HepG2 (cell line): Measurements from ENCODE around the gene RING1. TPM values are rescaled to one million over a fixed set of nuclear protein-coding genes. Genes with fewer than 3 reads are reported as not detected.
A peak's percentile ranks its signal among the peaks of the same experiment; 100 is the strongest.

Source experiments
- AFF4 ChIP-seq: sonication (generic); formaldehyde crosslinking; IDR thresholded peaks from 2 replicates; pipeline ENCODE4 v1.4.0; 2020; ENCODE audit warnings: missing genetic modification reagents
- ARID4A ChIP-seq: sonication (generic); formaldehyde crosslinking; IDR thresholded peaks from 2 replicates; pipeline ENCODE4 v1.5.0; 2020; ENCODE audit warnings: mild to moderate bottlenecking, missing genetic modification reagents, borderline replicate concordance
- ATAD3A ChIP-seq: sonication (generic); formaldehyde crosslinking; IDR thresholded peaks from 2 replicates; pipeline ENCODE4 v1.4.0; 2020; ENCODE audit warnings: missing genetic modification reagents
- ATF5 ChIP-seq: sonication (generic); formaldehyde crosslinking; IDR thresholded peaks from 2 replicates; pipeline ENCODE4 v1.4.0; 2020; ENCODE audit warnings: mild to moderate bottlenecking, low read depth, missing genetic modification reagents
- BCL3 ChIP-seq: sonication (generic); formaldehyde crosslinking; IDR thresholded peaks from 2 replicates; pipeline ENCODE4 v1.5.1; 2020; ENCODE audit warnings: mild to moderate bottlenecking, missing genetic modification reagents, moderate library complexity
- CHCHD3 ChIP-seq: sonication (generic); formaldehyde crosslinking; IDR thresholded peaks from 2 replicates; pipeline ENCODE4 v1.8.0; 2022; ENCODE audit warnings: mild to moderate bottlenecking, missing genetic modification reagents, moderate library complexity
- HNF4G ChIP-seq, 2 experiments: sonication (generic) in 1 of 2; formaldehyde crosslinking in 1 of 2; IDR thresholded peaks; 2 replicates each; pipeline versions ENCODE4 v1.4.0 to v1.6.1; 2011 to 2020; ENCODE audit warnings: borderline replicate concordance in 2 of 2, low read depth in 2 of 2, mild to moderate bottlenecking in 2 of 2, low read length in 1 of 2, missing genetic modification reagents in 1 of 2, moderate library complexity in 1 of 2
- KLF16 ChIP-seq, 2 experiments: sonication (generic) in 1 of 2; formaldehyde crosslinking in 1 of 2; IDR thresholded peaks; 2 replicates each; pipeline versions ENCODE4 v1.6.1 to v1.8.0; 2016 to 2023; ENCODE audit warnings: missing genetic modification reagents in 2 of 2, missing compliant biosample characterization in 1 of 2
- RBM39 ChIP-seq: fragments of 200-400 bp; formaldehyde crosslinking; IDR thresholded peaks from one replicate; pipeline ENCODE4 v1.6.1; 2018; ENCODE audit warnings: antibody characterized with exemption, mild to moderate bottlenecking, low read depth, low read length; ENCODE audit not compliant: poor library complexity, severe bottlenecking
- STAT5B ChIP-seq: sonication (generic); formaldehyde crosslinking; IDR thresholded peaks from 2 replicates; pipeline ENCODE4 v1.4.0; 2020; ENCODE audit warnings: missing genetic modification reagents
- TBX2 ChIP-seq: sonication (generic); formaldehyde crosslinking; IDR thresholded peaks from 2 replicates; pipeline ENCODE4 v1.5.0; 2020; ENCODE audit warnings: missing genetic modification reagents, mild to moderate bottlenecking, borderline replicate concordance
- XBP1 ChIP-seq: sonication (generic); formaldehyde crosslinking; IDR thresholded peaks from 2 replicates; pipeline ENCODE4 v1.5.0; 2020; ENCODE audit warnings: missing genetic modification reagents
- ZBTB49 ChIP-seq: sonication (generic); formaldehyde crosslinking; IDR thresholded peaks from 2 replicates; pipeline ENCODE4 v1.4.0; 2020; ENCODE audit warnings: missing genetic modification reagents, borderline replicate concordance
- ZNF138 ChIP-seq: sonication (generic); formaldehyde crosslinking; IDR thresholded peaks from 2 replicates; pipeline ENCODE4 v1.5.0; 2020; ENCODE audit warnings: mild to moderate bottlenecking, low read depth, missing genetic modification reagents
- ZNF550 ChIP-seq: sonication (generic); formaldehyde crosslinking; IDR thresholded peaks from 2 replicates; pipeline ENCODE4 v1.4.0; 2020; ENCODE audit warnings: mild to moderate bottlenecking, missing genetic modification reagents, borderline replicate concordance
- polyA plus RNA-seq, 8 experiments: library from polyadenylated mRNA; depleted of rRNA in 3 of 8; stranded (reverse) in 7 of 8; unstranded in 1 of 8; fragments of >200 nt; fragmentation: Illumina TruSeq in 4 of 8; extraction: Trizol in 4 of 8; gene quantifications; 2 replicates each; pipeline versions ENCODE4 v1.2.1 to v1.2.3, GENCODE V29; 2011 to 2016; ENCODE audit warnings: low read depth in 4 of 8, missing spikeins in 1 of 8, mixed read lengths in 1 of 8; ENCODE audit not compliant: insufficient read depth in 1 of 8
- total RNA-seq, 5 experiments: library from RNA; depleted of rRNA; stranded (reverse); fragments of >200 nt; fragmentation: Illumina TruSeq; extraction: Trizol; gene quantifications; 2 replicates each; pipeline ENCODE4 v1.2.3, GENCODE V29; 2016; ENCODE audit warnings: low read depth in 1 of 5

Gene RING1
- total and polyA plus RNA-seq, 2 of the 13 experiments (the other 11 are each of a cell fraction or from before 2014, with no cell fraction given) = 23.9 to 33.6 TPM

- TF ChIP-seq ARID4A (CRISPR knock-in tag) = no peak; the same call in 1 of the 2 replicates
- no peak for TF ChIP-seq ATAD3A (CRISPR knock-in tag)
- TF ChIP-seq ZBTB49 (CRISPR knock-in tag) = no peak
- TF ChIP-seq XBP1 (CRISPR knock-in tag) = no peak
- peak; percentile 37 for TF ChIP-seq TBX2 (CRISPR knock-in tag)
- no peak for TF ChIP-seq BCL3 (CRISPR knock-in tag)
- TF ChIP-seq HNF4G (IDR thresholded peaks at IDR 0.05; ENCODE audit: borderline replicate concordance, low read depth, low read length) = no peak
- 0 out of 2 replicates have a peak, but pooled peaks have one; percentile 7 for TF ChIP-seq HNF4G (CRISPR knock-in tag; IDR thresholded peaks at IDR 0.05; ENCODE audit: borderline replicate concordance, low read depth)
- TF ChIP-seq ZNF550 (CRISPR knock-in tag) = no peak; the same call in 1 of the 2 replicates
- TF ChIP-seq CHCHD3 = no peak
- TF ChIP-seq STAT5B (CRISPR knock-in tag) = no peak
- TF ChIP-seq RBM39 = no peak
- no peak for TF ChIP-seq KLF16 (CRISPR knock-in tag; IDR thresholded peaks at IDR 0.05)
- TF ChIP-seq ZNF138 (CRISPR knock-in tag) = peak; percentile 24; the same call in 1 of the 2 replicates
- TF ChIP-seq AFF4 (CRISPR knock-in tag) = peak; percentile 32; the same call in 1 of the 2 replicates
- no peak for TF ChIP-seq ATF5 (CRISPR knock-in tag)
These were observed 679 bp upstream of the RING1 start (continued) for GRCh38 chr6:33207552-33208090.
